ENCODE results near the gene PRKCB. TPM values are rescaled to one million over a fixed set of nuclear protein-coding genes. Genes with fewer than 3 reads are reported as not detected.

Gene PRKCB
- polyA plus RNA-seq, 3 donors = 57.4 to 87.4 (median 75.5) TPM

- Histone ChIP-seq H3K27ac (ENCODE audit: low read depth in 1 of 2, low read length in 2 of 2) (no peak overlapping the region), H2AFZ (ENCODE audit: insufficient read depth, low read depth, low read length, poor library complexity, severe bottlenecking) (no peak overlapping the region), H3K4me3 (replicated peaks in 1 of 3; ENCODE audit: low read depth in 2 of 3, low read length in 3 of 3) (no peak overlapping the region), H3K27me3 (ENCODE audit: control insufficient read depth in 2 of 2, insufficient read depth in 2 of 2, low read length in 2 of 2) (no peaks in the 10 kb centered on the region), H3K36me3 (replicated peaks in 1 of 2; ENCODE audit: control insufficient read depth in 1 of 2, insufficient read depth in 2 of 2, low read length in 2 of 2) (no peaks in the 10 kb centered on the region), H3K9me3 (replicated peaks in 1 of 2; ENCODE audit: control insufficient read depth in 1 of 2, insufficient read depth in 1 of 2, low read length in 2 of 2) (peaks cover 5 to 8% of the 10 kb centered on the region in 2 donors), H3K4me1 (ENCODE audit: control insufficient read depth in 1 of 2, insufficient read depth in 2 of 2, low read length in 2 of 2) (peaks cover 32 to 34% of the 10 kb centered on the region in 2 donors), H3K79me2 (ENCODE audit: insufficient read depth, low read length) (peaks cover 2% of the 10 kb centered on the region), H3K4me2 (replicated peaks; ENCODE audit: extremely low read depth, low read length, poor library complexity, severe bottlenecking) (no peak overlapping the region), H3K9ac (ENCODE audit: insufficient read depth, low read length, poor library complexity, severe bottlenecking) (no peak overlapping the region), H4K20me1 (ENCODE audit: insufficient read depth, low read length) (peaks cover 6% of the 10 kb centered on the region)
- intact Hi-C loops (cut with micrococcal nuclease) = no loop called here
- no peak for TF ChIP-seq CTCF (IDR thresholded peaks at IDR 0.05)
- no CpG with 5 or more reads among the region's 1 CpG for WGBS (ENCODE audit: insufficient coverage)
- peaks cover 0 to 17% (median 11%) of the 10 kb centered on the region in 7 donors for H3K9me3 Mint-ChIP-seq
- no peaks in the 10 kb centered on the region for H3K36me3 Mint-ChIP-seq
- DNase-seq = no peak
- H3K27me3 Mint-ChIP-seq (ENCODE audit: low read depth in 3 of 3) = peaks cover 5 to 6% (median 5%) of the 10 kb centered on the region in 3 donors
- peak overlapping the region in 1 of 7 donors; percentile 45 for H3K27ac Mint-ChIP-seq
- no peak overlapping the region for H3K4me3 Mint-ChIP-seq
- peaks cover 37% of the 10 kb centered on the region for H3K4me1 Mint-ChIP-seq
Observed at GRCh38 chr16:23830276-23830675, 5.5 kb upstream of the PRKCB start.

GRCh38 chr16:23832882-23833281, 2.9 kb upstream of the PRKCB start:
- 63% methylated on average over 1 of the region's 1 CpG for WGBS (ENCODE audit: insufficient coverage)
- no peaks in the 10 kb centered on the region for H3K36me3 ChIP-seq (replicated peaks in 1 of 2; ENCODE audit: control insufficient read depth in 1 of 2, insufficient read depth in 2 of 2, low read length in 2 of 2)
- TF ChIP-seq CTCF (IDR thresholded peaks at IDR 0.05) = no peak
- H4K20me1 ChIP-seq (ENCODE audit: insufficient read depth, low read length) = peaks cover 15% of the 10 kb centered on the region
- peaks cover 16 to 27% of the 10 kb centered on the region in 2 donors for H3K4me1 ChIP-seq (ENCODE audit: control insufficient read depth in 1 of 2, insufficient read depth in 2 of 2, low read length in 2 of 2)
- no peak overlapping the region for H2AFZ ChIP-seq (ENCODE audit: insufficient read depth, low read depth, low read length, poor library complexity, severe bottlenecking)
- no peak for DNase-seq
- H3K4me2 ChIP-seq (replicated peaks; ENCODE audit: extremely low read depth, low read length, poor library complexity, severe bottlenecking) = no peak overlapping the region
- no peak overlapping the region for H3K27ac ChIP-seq (ENCODE audit: low read depth in 1 of 2, low read length in 2 of 2)
- Mint-ChIP-seq H3K4me3 (no peak overlapping the region), H3K4me1 (peaks cover 26% of the 10 kb centered on the region), H3K9me3 (peaks cover 0 to 17% (median 11%) of the 10 kb centered on the region in 7 donors), H3K27me3 (ENCODE audit: low read depth in 3 of 3) (peaks cover 5 to 8% (median 6%) of the 10 kb centered on the region in 3 donors), H3K27ac (no peak overlapping the region), H3K36me3 (peaks cover under 1 to 1% of the 10 kb centered on the region in 2 donors)
- intact Hi-C loops (cut with micrococcal nuclease) = no loop called here
- H3K9me3 ChIP-seq (replicated peaks in 1 of 2; ENCODE audit: control insufficient read depth in 1 of 2, insufficient read depth in 1 of 2, low read length in 2 of 2) = peaks cover 5 to 8% of the 10 kb centered on the region in 2 donors
- no peak overlapping the region for H3K9ac ChIP-seq (ENCODE audit: insufficient read depth, low read length, poor library complexity, severe bottlenecking)
- peaks cover 23% of the 10 kb centered on the region for H3K79me2 ChIP-seq (ENCODE audit: insufficient read depth, low read length)
- H3K27me3 ChIP-seq (ENCODE audit: control insufficient read depth in 2 of 2, insufficient read depth in 2 of 2, low read length in 2 of 2) = no peaks in the 10 kb centered on the region
- H3K4me3 ChIP-seq (replicated peaks in 1 of 3; ENCODE audit: low read depth in 2 of 3, low read length in 3 of 3) = no peak overlapping the region

Measured in CD14-positive monocyte (primary cell).